ENCODE data around the gene CLSTN2.

GRCh38 chr3:140456974-140457373, 522.0 kb downstream of the CLSTN2 start:
- no peak for TF ChIP-seq EZH2 (IDR thresholded peaks at IDR 0.05)
- no peak for TF ChIP-seq CTCF (IDR thresholded peaks at IDR 0.05 in 2 of 3, conservative IDR thresholded peaks at IDR 0.05 in 1 of 3; ENCODE audit: borderline replicate concordance in 1 of 3, insufficient read depth in 1 of 3, low read depth in 2 of 3, low read length in 2 of 3)
- TF ChIP-seq POLR2A (IDR thresholded peaks at IDR 0.05; ENCODE audit: borderline replicate concordance, extremely low read depth, insufficient read depth, insufficient read length): no peak
- TF ChIP-seq TCF7L2 (IDR thresholded peaks at IDR 0.05; ENCODE audit: borderline replicate concordance, extremely low read depth, insufficient read depth, insufficient read length): no peak
- TF ChIP-seq ZFX (IDR thresholded peaks at IDR 0.05): no peak
- no peak for TF ChIP-seq FOSL1 (IDR thresholded peaks at IDR 0.05; ENCODE audit: low read depth)
- no peak for TF ChIP-seq SIN3A (IDR thresholded peaks at IDR 0.05; ENCODE audit: low read depth)
- TF ChIP-seq ATF3 (IDR thresholded peaks at IDR 0.05): no peak
- no peak for TF ChIP-seq EZH2phosphoT487 (IDR thresholded peaks at IDR 0.05; ENCODE audit: borderline replicate concordance)
- TF ChIP-seq RAD21 (IDR thresholded peaks at IDR 0.05; ENCODE audit: low read depth): no peak
- TF ChIP-seq POLR2AphosphoS5 (IDR thresholded peaks at IDR 0.05; ENCODE audit: low read depth, low read length): no peak
- TF ChIP-seq, protein P1, sequence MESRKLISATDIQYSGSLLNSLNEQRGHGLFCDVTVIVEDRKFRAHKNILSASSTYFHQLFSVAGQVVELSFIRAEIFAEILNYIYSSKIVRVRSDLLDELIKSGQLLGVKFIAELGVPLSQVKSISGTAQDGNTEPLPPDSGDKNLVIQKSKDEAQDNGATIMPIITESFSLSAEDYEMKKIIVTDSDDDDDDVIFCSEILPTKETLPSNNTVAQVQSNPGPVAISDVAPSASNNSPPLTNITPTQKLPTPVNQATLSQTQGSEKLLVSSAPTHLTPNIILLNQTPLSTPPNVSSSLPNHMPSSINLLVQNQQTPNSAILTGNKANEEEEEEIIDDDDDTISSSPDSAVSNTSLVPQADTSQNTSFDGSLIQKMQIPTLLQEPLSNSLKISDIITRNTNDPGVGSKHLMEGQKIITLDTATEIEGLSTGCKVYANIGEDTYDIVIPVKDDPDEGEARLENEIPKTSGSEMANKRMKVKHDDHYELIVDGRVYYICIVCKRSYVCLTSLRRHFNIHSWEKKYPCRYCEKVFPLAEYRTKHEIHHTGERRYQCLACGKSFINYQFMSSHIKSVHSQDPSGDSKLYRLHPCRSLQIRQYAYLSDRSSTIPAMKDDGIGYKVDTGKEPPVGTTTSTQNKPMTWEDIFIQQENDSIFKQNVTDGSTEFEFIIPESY (IDR thresholded peaks at IDR 0.05; ENCODE audit: extremely low read depth, insufficient replicate concordance, low read length): no peak

Measured in HCT116 (cell line).